Heart right ventricle (tissue), 16 donors: ENCODE measurements around the gene C2CD2. TPM values are rescaled to one million over a fixed set of nuclear protein-coding genes. Genes with fewer than 3 reads are reported as not detected.
"Not testable (repeated sequence)": the region's sequence is repeated elsewhere in the genome, so short reads cannot be mapped to it uniquely, and the experiment has no call there.

Experiments
- ATAC-seq, 8 donors: fragments of 200-7000 bp; cut with Tn5 transposase; one replicate each; pipeline ENCODE4 v1.9.1; 2020; ENCODE audit warnings: mild to moderate bottlenecking in 8 of 8, moderate library complexity in 8 of 8, moderate number of reproducible peaks in 1 of 8
- DNase-seq, 2 donors: peaks; one replicate each; pipeline ENCODE4 v3.0.0-alpha.2; 2020
- H3K27ac ChIP-seq, 10 donors: fragments of 200-600 bp; sonication (generic) in 2 of 10; one replicate each; pipeline versions ENCODE4 v1.5.0 to v1.8.0; 2020 to 2022; ENCODE audit warnings: mild to moderate bottlenecking in 3 of 10
- H3K27me3 ChIP-seq, 7 donors: fragments of 200-600 bp; one replicate each; pipeline ENCODE4 v1.8.0; 2021 to 2022; ENCODE audit warnings: mild to moderate bottlenecking in 2 of 7
- H3K36me3 ChIP-seq, 9 donors: fragments of 200-600 bp; sonication (generic) in 1 of 9; one replicate each; pipeline versions ENCODE4 v1.5.0 to v1.8.0; 2020 to 2022; ENCODE audit warnings: mild to moderate bottlenecking in 2 of 9
- H3K4me1 ChIP-seq, 9 donors: fragments of 200-600 bp; sonication (generic) in 1 of 9; one replicate each; pipeline versions ENCODE4 v1.5.0 to v1.8.0; 2020 to 2022; ENCODE audit warnings: mild to moderate bottlenecking in 4 of 9
- H3K4me3 ChIP-seq, 10 donors: fragments of 200-600 bp; sonication (generic) in 2 of 10; one replicate each; pipeline versions ENCODE4 v1.5.0 to v1.8.0; 2020 to 2022; ENCODE audit warnings: mild to moderate bottlenecking in 7 of 10, moderate library complexity in 2 of 10
- H3K9me3 ChIP-seq, 11 donors: fragments of 200-600 bp in 10 of 11; sonication (generic) in 2 of 11; one replicate each; pipeline versions ENCODE4 v1.5.0 to v1.8.0; 2013 to 2022; ENCODE audit warnings: mild to moderate bottlenecking in 2 of 11, control low read depth in 1 of 11, moderate library complexity in 1 of 11
- WGBS, 2 donors: extraction: QIAGEN DNeasy Blood & Tissue Kit; methylation state at CpG; one replicate each; pipeline ENCODE4 v1.1.7; 2013; ENCODE audit warnings: inconsistent platforms in 1 of 2; 5-methylcytosine and 5-hydroxymethylcytosine counted together
- intact Hi-C, 10 donors: fragments of 100-400 bp; cut with DNase I; formaldehyde crosslinking; loops; one replicate each; pipeline versions ENCODE4 v1.11.1 to v1.14.2; 2022
- polyA plus RNA-seq, 2 donors: library from polyadenylated mRNA; stranded (reverse); fragments of 200-250 nt; gene quantifications; one replicate each; pipeline ENCODE4 v1.2.3, GENCODE V29; 2013
- total RNA-seq, 10 donors: library from RNA; stranded (reverse); fragmentation: NEBNext Ultra II Directional in 3 of 10; extraction: Animal tissue kit (Norgen Biotek cat#: 25700) in 3 of 10; gene quantifications; one replicate each; pipeline versions ENCODE4 v1.2.1 to v1.2.4, GENCODE V29; 2021 to 2023
- TF ChIP-seq, protein P1 (sequence below), 9 donors: fragments of 200-600 bp; sonication (generic) in 2 of 9; IDR thresholded peaks; one replicate each; pipeline versions ENCODE4 v1.5.0 to v1.8.0; 2021 to 2022; ENCODE audit warnings: antibody characterized with exemption in 9 of 9, mild to moderate bottlenecking in 5 of 9, moderate library complexity in 1 of 9
- donor health status: Arrhythmogenic right ventricular cardiomyopathy.
- donor health status: ischemic (EF 13 %, LVEDD 7.1; RV severe dilation, severe dysfunction).
- donor health status: healthy with polysubstance abuse.
- donor health status: DM: no; HTN: yes; CAD: no.
- donor health status: DM: no; HTN: no; CAD: no.
- donor health status: ischemic (EF 25% LVEDD 6.9; RV normal size, moderate dysfunction).
- donor health status: ischemic (EF 25% LVEDD 5.7; RV mildly dilated, moderate dysfunction).
- donor health status: healthy.
- donor health status: DM: yes; HTN: yes; CAD: no.
- donor health status: Ischemic cardiomyopathy.
- donor health status: ischemic (EF 35%, LVEDD 5.7; RV mildly dilated, moderate dysfunction).
- donor health status: nonischemic (EF 11% LVEDD 7.7; RV severe dilation, severe dysfunction).
- donor health status: DM: yes; HTN: yes; CAD: no.
- donor health status: PGD.
- donor health status: ischemic (EF 29% LVEDD 5.4; RV normal size, mild dysfunction).
- donor health status: nonischemic (EF 23%, LVEDD 6.1; RV moderate dilation, normal function).

Gene C2CD2
- total and polyA plus RNA-seq, 12 donors = 4.5 to 11.1 (median 6.6) TPM

- no peak for DNase-seq
- intact Hi-C loops = loop anchor here in 5 of 10 donors (5.0 to 10.0 kb wide), 4 partner anchors 53 to 163 kb away; no protein-coding TSS in a partner anchor
- no peak for ATAC-seq
- Histone ChIP-seq H3K4me3 (peak overlapping the region in 8 of 10 donors; percentile 70 to 91 (median 80)), H3K9me3 (no peaks in the 10 kb centered on the region), H3K36me3 (peaks cover 0 to 5% (median 0%) of the 10 kb centered on the region in 9 donors), H3K27me3 (peaks cover 0 to 9% (median 0%) of the 10 kb centered on the region in 7 donors), H3K4me1 (peaks cover 10 to 68% (median 37%) of the 10 kb centered on the region in 9 donors), H3K27ac (peak overlapping the region in 2 of 10 donors; percentile 62 to 81)
- WGBS, 2 donors = 78 to 86% methylated on average over 5 of the region's 5 CpGs
- TF ChIP-seq, protein P1, sequence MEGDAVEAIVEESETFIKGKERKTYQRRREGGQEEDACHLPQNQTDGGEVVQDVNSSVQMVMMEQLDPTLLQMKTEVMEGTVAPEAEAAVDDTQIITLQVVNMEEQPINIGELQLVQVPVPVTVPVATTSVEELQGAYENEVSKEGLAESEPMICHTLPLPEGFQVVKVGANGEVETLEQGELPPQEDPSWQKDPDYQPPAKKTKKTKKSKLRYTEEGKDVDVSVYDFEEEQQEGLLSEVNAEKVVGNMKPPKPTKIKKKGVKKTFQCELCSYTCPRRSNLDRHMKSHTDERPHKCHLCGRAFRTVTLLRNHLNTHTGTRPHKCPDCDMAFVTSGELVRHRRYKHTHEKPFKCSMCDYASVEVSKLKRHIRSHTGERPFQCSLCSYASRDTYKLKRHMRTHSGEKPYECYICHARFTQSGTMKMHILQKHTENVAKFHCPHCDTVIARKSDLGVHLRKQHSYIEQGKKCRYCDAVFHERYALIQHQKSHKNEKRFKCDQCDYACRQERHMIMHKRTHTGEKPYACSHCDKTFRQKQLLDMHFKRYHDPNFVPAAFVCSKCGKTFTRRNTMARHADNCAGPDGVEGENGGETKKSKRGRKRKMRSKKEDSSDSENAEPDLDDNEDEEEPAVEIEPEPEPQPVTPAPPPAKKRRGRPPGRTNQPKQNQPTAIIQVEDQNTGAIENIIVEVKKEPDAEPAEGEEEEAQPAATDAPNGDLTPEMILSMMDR (IDR thresholded peaks at IDR 0.05) = no peak
Observed at GRCh38 chr21:41951876-41952567, 1.8 kb downstream of the C2CD2 start.

- Histone ChIP-seq H3K36me3 (peaks cover 0 to 5% (median 0%) of the 10 kb centered on the region in 9 donors), H3K27me3 (peaks cover 0 to 9% (median 0%) of the 10 kb centered on the region in 7 donors), H3K9me3 (no peaks in the 10 kb centered on the region), H3K4me3 (no peak overlapping the region), H3K27ac (no peak overlapping the region), H3K4me1 (peaks cover 10 to 61% (median 31%) of the 10 kb centered on the region in 9 donors)
- TF ChIP-seq, protein P1 (IDR thresholded peaks at IDR 0.05) = no peak
- intact Hi-C loops = loop anchor here in 5 of 10 donors (5.0 to 10.0 kb wide), 4 partner anchors 54 to 164 kb away; no protein-coding TSS in a partner anchor
- 89 to 91% methylated on average over 14 of the region's 14 CpGs for WGBS, 2 donors
- DNase-seq (no peak), ATAC-seq (no peak)
Observed at GRCh38 chr21:41950941-41951351, 2.9 kb downstream of the C2CD2 start.

DNA sequence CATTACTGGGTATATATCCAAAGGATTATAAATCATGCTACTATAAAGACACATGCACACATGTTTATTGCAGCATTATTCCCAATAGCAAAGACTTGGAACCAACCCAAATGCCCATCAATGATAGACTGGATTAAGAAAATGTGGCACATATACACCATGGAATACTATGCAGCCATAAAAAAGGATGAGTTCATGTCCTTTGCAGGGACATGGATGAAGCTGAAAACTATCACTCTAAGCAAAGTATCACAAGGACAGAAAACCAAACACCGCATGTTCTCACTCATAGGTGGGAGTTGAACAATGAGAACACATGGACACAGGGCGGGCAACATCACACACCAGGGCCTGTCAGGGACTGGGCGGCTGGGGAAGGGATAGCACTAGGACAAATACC, 4.2 kb downstream of the C2CD2 start:
- 98 to 99% methylated on average over 3 of the region's 3 CpGs for WGBS, 2 donors
- intact Hi-C loops = loop anchor here in 5 of 10 donors (5.0 to 10.0 kb wide), 4 partner anchors 55 to 165 kb away; no protein-coding TSS in a partner anchor
- not testable (repeated sequence) for H3K27me3 ChIP-seq, DNase-seq, ATAC-seq, H3K36me3 ChIP-seq, H3K4me3 ChIP-seq, H3K9me3 ChIP-seq, H3K27ac ChIP-seq
- H3K4me1 ChIP-seq = peaks cover 10 to 61% (median 31%) of the 10 kb centered on the region in 9 donors

GRCh38 chr21:41948901-41949300, 4.9 kb downstream of the C2CD2 start:
- Histone ChIP-seq H3K36me3 (peaks cover 0 to 5% (median 0%) of the 10 kb centered on the region in 9 donors), H3K9me3 (peaks cover 0 to 4% (median 0%) of the 10 kb centered on the region in 11 donors), H3K4me1 (peaks cover 10 to 58% (median 29%) of the 10 kb centered on the region in 9 donors), H3K4me3 (no peak overlapping the region), H3K27ac (no peak overlapping the region), H3K27me3 (peaks cover 0 to 9% (median 0%) of the 10 kb centered on the region in 7 donors)
- ATAC-seq (no peak), DNase-seq (no peak)
- TF ChIP-seq, protein P1 (IDR thresholded peaks at IDR 0.05) = no peak
- WGBS, 2 donors = 90 to 93% methylated on average over 11 of the region's 11 CpGs
- intact Hi-C loops = loop anchor here in 1 of 10 donors (10.0 kb wide), 1 partner anchor 166 kb away; no protein-coding TSS in a partner anchor
